Fibroblast of villous mesenchyme (primary cell): ENCODE measurements around the gene SNX8. TPM values are rescaled to one million over a fixed set of nuclear protein-coding genes. Genes with fewer than 3 reads are reported as not detected.

ENCODE experiments used
- DNase-seq: peaks from one replicate; pipeline ENCODE4 v3.0.0-alpha.2; 2010; ENCODE audit warnings: low read depth
- H3K4me3 ChIP-seq: 2 replicates; pipeline ENCODE4 v1.5.1; 2011; ENCODE audit warnings: low read depth, mild to moderate bottlenecking, low read length
- total RNA-seq: library from RNA; depleted of rRNA; stranded (reverse); fragments of >200 nt; gene quantifications from 2 replicates; pipeline ENCODE4 v1.2.3, GENCODE V29; 2012
- TF ChIP-seq, protein P1 (sequence below): IDR thresholded peaks from 2 replicates; pipeline ENCODE4 v1.5.1; 2012; ENCODE audit warnings: low read depth, mild to moderate bottlenecking, low read length; ENCODE audit not compliant: insufficient read depth

The SNX8 gene, protein sequence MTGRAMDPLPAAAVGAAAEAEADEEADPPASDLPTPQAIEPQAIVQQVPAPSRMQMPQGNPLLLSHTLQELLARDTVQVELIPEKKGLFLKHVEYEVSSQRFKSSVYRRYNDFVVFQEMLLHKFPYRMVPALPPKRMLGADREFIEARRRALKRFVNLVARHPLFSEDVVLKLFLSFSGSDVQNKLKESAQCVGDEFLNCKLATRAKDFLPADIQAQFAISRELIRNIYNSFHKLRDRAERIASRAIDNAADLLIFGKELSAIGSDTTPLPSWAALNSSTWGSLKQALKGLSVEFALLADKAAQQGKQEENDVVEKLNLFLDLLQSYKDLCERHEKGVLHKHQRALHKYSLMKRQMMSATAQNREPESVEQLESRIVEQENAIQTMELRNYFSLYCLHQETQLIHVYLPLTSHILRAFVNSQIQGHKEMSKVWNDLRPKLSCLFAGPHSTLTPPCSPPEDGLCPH
- total RNA-seq: 17.7 and 21.3 TPM in 2 replicates

DNA sequence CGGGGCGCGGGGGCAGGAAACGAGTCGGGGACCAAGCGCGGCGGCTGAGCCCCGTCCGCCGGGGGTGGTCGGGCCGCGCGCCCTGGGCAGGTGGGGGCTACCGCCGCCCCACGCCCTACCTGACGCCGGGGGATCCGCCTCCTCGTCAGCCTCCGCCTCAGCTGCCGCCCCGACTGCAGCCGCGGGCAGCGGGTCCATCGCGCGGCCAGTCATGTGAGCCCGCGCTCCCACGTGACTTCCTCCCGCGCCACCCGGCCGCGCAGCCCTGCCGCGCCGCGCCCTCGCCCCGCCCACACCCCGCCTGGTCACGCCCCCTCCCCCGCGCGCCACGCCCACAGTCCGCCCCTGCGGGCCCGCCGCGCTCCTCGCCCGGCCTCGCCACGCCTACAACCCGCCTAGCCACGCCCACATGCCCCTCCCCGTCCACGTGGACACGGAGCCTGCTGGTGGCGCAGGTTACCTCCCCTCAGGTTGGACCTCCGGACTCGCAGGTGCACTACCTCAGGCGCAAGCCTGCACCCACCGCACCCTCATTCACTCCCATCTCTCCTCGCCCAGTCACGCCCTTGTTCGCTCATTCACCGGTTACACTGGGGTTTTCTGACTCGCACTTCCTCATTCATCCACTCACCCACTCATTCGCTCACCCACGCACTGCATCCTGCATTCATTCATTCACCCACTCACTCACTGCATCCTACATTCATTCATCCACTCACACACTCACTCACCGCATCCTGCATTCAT lies at the start of gene SNX8:
Gene SNX8, minus strand, starts transcription at position 233 of the 747 bp plus-strand sequence. Its CDS starts 20 bp downstream, at position 213.
- H3K4me3 ChIP-seq: peak within 1 kb of the TSS; percentile 83
- TF ChIP-seq, protein P1, sequence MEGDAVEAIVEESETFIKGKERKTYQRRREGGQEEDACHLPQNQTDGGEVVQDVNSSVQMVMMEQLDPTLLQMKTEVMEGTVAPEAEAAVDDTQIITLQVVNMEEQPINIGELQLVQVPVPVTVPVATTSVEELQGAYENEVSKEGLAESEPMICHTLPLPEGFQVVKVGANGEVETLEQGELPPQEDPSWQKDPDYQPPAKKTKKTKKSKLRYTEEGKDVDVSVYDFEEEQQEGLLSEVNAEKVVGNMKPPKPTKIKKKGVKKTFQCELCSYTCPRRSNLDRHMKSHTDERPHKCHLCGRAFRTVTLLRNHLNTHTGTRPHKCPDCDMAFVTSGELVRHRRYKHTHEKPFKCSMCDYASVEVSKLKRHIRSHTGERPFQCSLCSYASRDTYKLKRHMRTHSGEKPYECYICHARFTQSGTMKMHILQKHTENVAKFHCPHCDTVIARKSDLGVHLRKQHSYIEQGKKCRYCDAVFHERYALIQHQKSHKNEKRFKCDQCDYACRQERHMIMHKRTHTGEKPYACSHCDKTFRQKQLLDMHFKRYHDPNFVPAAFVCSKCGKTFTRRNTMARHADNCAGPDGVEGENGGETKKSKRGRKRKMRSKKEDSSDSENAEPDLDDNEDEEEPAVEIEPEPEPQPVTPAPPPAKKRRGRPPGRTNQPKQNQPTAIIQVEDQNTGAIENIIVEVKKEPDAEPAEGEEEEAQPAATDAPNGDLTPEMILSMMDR: no peak
- DNase-seq: peak; percentile 86

DNA sequence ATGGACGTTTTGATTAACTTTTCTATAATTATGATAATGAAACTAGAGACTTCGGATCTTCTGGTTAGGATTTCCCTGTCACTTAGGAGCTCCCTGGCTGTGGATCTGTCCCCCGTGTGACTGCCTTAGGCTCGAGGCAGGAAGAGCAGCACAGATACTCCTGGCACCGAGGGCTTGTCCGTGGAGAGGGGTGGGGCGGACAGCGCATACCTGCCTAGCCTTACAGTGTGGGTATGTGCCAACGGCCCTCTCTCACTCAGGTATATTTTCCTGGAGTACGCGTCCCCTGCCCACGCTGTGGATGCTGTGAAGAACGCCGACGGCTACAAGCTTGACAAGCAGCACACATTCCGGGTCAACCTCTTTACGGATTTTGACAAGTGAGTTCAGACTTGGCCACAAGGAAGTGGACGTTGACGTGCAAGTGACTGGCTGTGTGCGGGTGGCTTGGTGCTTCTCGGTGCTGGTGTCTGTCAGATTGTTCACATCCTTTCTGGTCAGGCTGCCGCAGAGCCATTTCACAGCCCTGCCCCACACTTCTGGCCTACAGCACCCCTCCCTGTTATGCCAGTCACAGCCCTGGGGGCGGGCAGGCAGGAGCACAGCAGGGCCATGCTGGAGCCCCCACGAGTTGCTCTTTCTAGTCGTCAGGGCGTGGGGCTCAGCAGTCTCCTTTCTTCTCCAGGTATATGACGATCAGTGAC lies 48.3 kb upstream of the SNX8 start:
- no peak overlapping the region for H3K4me3 ChIP-seq
- no peak for DNase-seq
- TF ChIP-seq, protein P1: no peak

DNA sequence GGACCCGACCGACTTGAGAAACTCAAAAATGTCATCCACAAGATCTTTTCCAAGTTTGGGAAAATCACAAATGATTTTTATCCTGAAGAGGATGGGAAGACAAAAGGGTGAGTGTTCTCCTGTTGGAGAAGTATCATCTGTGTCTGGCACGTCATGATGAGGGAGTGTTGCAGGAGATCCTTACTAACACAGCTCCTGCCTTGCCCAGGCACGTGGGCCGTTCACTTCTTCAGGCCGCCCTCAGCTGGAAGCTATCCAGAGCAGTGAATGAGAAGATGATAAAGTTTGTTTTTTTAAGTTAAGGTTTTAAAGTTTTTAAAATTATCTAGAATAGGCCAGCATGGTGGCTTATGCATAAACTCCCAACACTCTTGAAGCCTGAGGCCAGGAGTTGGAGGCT lies 46.6 kb upstream of the SNX8 start:
- TF ChIP-seq, protein P1: no peak
- peak; percentile 31 for DNase-seq
- H3K4me3 ChIP-seq: no peak overlapping the region

DNA sequence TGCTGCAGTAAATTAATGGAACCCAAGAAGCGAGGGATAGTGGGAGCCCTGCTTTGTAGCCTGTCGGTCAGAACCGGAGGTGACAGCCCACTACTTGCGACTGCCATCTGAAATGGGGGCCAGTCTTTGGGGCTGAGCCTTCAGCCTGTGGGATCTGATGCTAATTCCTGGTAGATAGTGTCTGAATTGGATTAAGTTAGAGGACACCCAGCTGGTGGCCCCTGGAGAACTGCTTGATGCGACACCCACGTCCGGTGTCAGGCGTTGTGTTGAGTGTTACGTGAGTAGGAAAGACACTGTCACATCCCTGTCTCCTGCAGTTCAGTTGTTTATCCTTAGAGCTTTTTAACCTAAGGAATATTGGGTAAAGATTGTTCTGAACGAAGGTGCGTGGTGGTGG lies 45.4 kb upstream of the SNX8 start:
- no peak for DNase-seq
- H3K4me3 ChIP-seq: no peak overlapping the region
- TF ChIP-seq, protein P1: no peak

DNA sequence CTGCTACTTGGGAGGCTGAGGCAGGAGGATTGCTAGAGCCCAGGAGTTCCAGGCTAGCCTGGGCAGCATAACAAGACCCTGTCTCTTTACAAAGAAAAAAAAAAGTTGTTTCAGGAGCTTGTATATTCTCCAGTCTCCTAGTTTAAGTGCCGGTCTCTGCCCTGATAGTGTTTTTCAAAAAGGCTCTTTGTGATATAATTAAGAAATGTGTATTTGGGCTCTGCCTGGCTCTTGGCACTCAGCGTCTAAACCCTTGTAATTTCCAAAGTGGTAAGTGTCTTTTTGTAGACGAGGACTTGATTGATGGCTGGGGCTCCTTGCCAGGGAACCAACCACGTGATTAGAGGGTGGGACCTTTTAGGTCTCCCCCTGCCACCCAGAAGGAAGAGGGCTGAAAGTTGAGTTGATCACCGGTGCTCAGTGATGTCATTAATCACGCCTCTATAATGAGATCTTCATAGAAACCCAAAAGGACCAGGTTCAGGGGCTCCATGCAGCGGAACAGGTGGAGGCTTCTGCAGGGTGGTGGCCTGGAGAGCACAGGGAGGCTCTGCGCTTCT lies 44.8 kb upstream of the SNX8 start:
- no peak for DNase-seq
- TF ChIP-seq, protein P1: no peak
- H3K4me3 ChIP-seq: no peak overlapping the region

DNA sequence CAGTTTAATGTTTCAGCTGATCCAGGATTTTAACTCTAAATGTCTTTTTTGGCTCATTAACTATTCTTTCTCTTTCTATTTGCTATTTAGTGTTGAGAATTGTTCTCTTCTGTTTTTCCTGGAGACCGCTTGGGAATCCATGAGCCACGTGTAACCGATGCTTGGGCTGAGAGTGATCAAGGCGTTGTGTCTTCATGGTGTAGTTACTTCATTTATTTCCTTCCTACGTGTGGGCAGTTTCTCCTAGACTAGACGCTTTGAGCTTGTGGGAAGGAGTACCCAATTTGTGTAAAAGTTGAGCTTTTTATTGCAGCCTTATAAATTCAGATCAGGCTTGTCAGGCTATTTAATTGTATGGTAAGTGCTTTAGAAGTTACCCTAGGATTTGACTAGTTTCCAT lies 43.3 kb upstream of the SNX8 start:
- no peak overlapping the region for H3K4me3 ChIP-seq
- DNase-seq: no peak
- TF ChIP-seq, protein P1: no peak
